ENCODE results near the gene LRRC4C.

- TF ChIP-seq CTCF (conservative IDR thresholded peaks at IDR 0.05 in 1 of 2, IDR thresholded peaks at IDR 0.05 in 1 of 2; ENCODE audit: low read depth in 1 of 2, low read length in 2 of 2) (no peak), EZH2 (IDR thresholded peaks at IDR 0.05; ENCODE audit: low read length, missing control alignments) (no peak)
These were observed 1272.2 kb downstream of the LRRC4C start for GRCh38 chr11:40187295-40187694.

Measured in fibroblast of lung (primary cell).